Coronary artery (tissue), 2 donors: ENCODE results near the gene KIAA0408.
A peak's percentile ranks its signal among the peaks of the same experiment; 100 is the strongest.

Source experiments
- DNase-seq: peaks from one replicate; pipeline ENCODE4 v3.0.0-alpha.2; 2017; ENCODE audit warnings: low spot score
- H3K27ac ChIP-seq, 2 donors: fragments of 200-600 bp; sonication (generic); one replicate each; pipeline ENCODE4 v1.5.1; 2016 to 2019
- H3K4me3 ChIP-seq: fragments of 200-600 bp; sonication (generic); 2 replicates; pipeline ENCODE4 v1.5.1; 2016; ENCODE audit warnings: mild to moderate bottlenecking, moderate library complexity
- TF ChIP-seq, protein P1 (sequence below): fragments of 200-600 bp; sonication (generic); IDR thresholded peaks from one replicate; pipeline ENCODE4 v1.5.1; 2019; ENCODE audit warnings: antibody characterized with exemption

KIAA0408 gene

DNA sequence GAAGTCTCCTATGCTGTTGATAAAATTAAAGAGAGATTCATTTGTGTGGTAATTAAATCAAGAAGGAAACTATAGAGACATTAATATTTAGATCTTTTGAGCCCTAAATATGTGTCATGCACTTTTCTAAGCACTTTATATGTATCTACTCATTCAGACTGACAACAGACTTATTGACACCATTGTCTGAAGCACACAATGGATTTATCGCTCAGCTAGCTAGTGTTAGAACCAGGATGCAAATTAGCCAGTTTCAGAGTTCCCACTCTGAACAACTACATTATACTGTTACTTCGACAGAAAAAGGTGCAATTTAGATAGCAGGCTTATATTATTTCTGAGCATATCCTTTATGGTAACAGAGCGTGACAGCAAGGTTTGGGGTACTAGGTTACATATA lies 27.7 kb upstream of the KIAA0408 start:
- no peak for DNase-seq
- TF ChIP-seq, protein P1, sequence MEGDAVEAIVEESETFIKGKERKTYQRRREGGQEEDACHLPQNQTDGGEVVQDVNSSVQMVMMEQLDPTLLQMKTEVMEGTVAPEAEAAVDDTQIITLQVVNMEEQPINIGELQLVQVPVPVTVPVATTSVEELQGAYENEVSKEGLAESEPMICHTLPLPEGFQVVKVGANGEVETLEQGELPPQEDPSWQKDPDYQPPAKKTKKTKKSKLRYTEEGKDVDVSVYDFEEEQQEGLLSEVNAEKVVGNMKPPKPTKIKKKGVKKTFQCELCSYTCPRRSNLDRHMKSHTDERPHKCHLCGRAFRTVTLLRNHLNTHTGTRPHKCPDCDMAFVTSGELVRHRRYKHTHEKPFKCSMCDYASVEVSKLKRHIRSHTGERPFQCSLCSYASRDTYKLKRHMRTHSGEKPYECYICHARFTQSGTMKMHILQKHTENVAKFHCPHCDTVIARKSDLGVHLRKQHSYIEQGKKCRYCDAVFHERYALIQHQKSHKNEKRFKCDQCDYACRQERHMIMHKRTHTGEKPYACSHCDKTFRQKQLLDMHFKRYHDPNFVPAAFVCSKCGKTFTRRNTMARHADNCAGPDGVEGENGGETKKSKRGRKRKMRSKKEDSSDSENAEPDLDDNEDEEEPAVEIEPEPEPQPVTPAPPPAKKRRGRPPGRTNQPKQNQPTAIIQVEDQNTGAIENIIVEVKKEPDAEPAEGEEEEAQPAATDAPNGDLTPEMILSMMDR = no peak
- Histone ChIP-seq H3K4me3 (no peak overlapping the region), H3K27ac (no peak overlapping the region)

DNA sequence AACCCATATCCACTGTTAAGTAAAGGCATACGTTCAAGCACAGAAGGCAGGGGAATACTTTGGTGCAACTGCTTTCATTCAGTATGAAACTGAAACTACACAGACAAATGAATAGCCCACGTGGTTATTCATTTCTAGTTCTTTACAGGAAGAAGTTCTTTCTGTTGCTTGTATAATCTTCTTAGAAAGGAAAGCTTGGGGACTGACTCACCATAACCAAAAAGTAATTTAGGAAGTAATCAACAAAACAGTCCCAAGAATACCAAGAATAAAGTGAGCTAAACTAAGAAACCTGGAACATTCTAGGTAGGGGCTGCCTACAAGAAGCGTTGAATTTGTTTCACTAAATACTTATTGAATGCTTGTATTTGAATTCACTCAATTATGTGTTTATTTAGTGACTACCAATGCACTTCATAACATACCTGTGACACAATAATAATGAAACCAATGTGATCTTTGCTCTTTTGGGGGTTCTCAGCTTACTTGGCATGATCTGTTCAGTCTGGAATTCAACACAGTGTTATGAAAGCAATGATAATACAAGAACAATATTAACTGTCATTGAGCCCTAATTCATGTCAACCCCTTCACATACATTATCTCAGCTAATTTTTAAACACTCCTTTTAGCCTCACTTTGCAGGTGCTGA lies 25.1 kb upstream of the KIAA0408 start:
- TF ChIP-seq, protein P1 = no peak
- H3K4me3 ChIP-seq = peak overlapping the region; percentile 20
- no peak for DNase-seq
- H3K27ac ChIP-seq = no peak overlapping the region

GRCh38 chr6:127483399-127484055 lies 24.3 kb upstream of the KIAA0408 start:
- no peak for DNase-seq
- Histone ChIP-seq H3K27ac (no peak overlapping the region), H3K4me3 (peak overlapping the region; percentile 20)
- TF ChIP-seq, protein P1 = no peak

GRCh38 chr6:127482325-127482724 lies 23.1 kb upstream of the KIAA0408 start:
- TF ChIP-seq, protein P1 = no peak
- no peak overlapping the region for H3K27ac ChIP-seq
- no peak for DNase-seq
- H3K4me3 ChIP-seq = no peak overlapping the region

- H3K27ac ChIP-seq = no peak overlapping the region
- H3K4me3 ChIP-seq = no peak overlapping the region
- DNase-seq = no peak
- TF ChIP-seq, protein P1 = no peak
Observed at GRCh38 chr6:127481628-127482027, 22.4 kb upstream of the KIAA0408 start.

GRCh38 chr6:127481111-127481510 lies 21.9 kb upstream of the KIAA0408 start:
- TF ChIP-seq, protein P1 = no peak
- no peak overlapping the region for H3K4me3 ChIP-seq
- no peak for DNase-seq
- no peak overlapping the region for H3K27ac ChIP-seq

GRCh38 chr6:127477658-127478057 lies 18.5 kb upstream of the KIAA0408 start:
- no peak for DNase-seq
- no peak overlapping the region for H3K27ac ChIP-seq
- no peak overlapping the region for H3K4me3 ChIP-seq
- TF ChIP-seq, protein P1 = no peak
